Activated CD4-positive, alpha-beta memory T cell treated with anti-CD3 and anti-CD28 coated beads for 36 hours (primary cell): ENCODE data around the gene SOX30. TPM values are rescaled to one million over a fixed set of nuclear protein-coding genes. Genes with fewer than 3 reads are reported as not detected.

Experiments used
- CTCF ChIA-PET: fragments of 350-600 bp; sonication (Branson Sonifier 250); formaldehyde crosslinking; loops from one replicate; lab custom pipeline; 2021; ENCODE audit warnings: antibody characterized with exemption, inconsistent platforms; lab: Charles Lee
- POLR2A ChIA-PET: fragments of 350-600 bp; sonication (Branson Sonifier 250); formaldehyde crosslinking; loops from one replicate; lab custom pipeline; 2021; ENCODE audit warnings: antibody characterized with exemption; lab: Charles Lee
- DNase-seq: peaks from one replicate; pipeline ENCODE4 v3.0.0-alpha.2; 2020
- H3K27ac Mint-ChIP-seq: one replicate; pipeline ENCODE4 v1.8.0; 2021; ENCODE audit warnings: mixed read lengths
- H3K27me3 Mint-ChIP-seq: one replicate; pipeline ENCODE4 v1.8.0; 2021; ENCODE audit warnings: mixed read lengths
- H3K36me3 Mint-ChIP-seq: one replicate; pipeline ENCODE4 v1.8.0; 2021; ENCODE audit warnings: mixed read lengths
- H3K4me1 Mint-ChIP-seq: one replicate; pipeline ENCODE4 v1.8.0; 2021; ENCODE audit warnings: low read depth, mixed read lengths
- H3K4me3 Mint-ChIP-seq: one replicate; pipeline ENCODE4 v1.8.0; 2021; ENCODE audit warnings: mild to moderate bottlenecking, mixed read lengths
- H3K9me3 Mint-ChIP-seq: one replicate; pipeline ENCODE4 v1.8.0; 2021; ENCODE audit warnings: mixed read lengths
- intact Hi-C: fragments of 100-400 bp; cut with micrococcal nuclease; formaldehyde crosslinking; loops from one replicate; pipeline ENCODE4 v1.15.1; 2023
- total RNA-seq, 2 experiments: library from RNA; stranded (reverse); gene quantifications; one replicate each; pipeline ENCODE4 v1.2.3, GENCODE V29; 2021

The SOX30 gene
- total RNA-seq, 2 experiments from 2014 or later: 0.65 to 0.93 TPM

DNA sequence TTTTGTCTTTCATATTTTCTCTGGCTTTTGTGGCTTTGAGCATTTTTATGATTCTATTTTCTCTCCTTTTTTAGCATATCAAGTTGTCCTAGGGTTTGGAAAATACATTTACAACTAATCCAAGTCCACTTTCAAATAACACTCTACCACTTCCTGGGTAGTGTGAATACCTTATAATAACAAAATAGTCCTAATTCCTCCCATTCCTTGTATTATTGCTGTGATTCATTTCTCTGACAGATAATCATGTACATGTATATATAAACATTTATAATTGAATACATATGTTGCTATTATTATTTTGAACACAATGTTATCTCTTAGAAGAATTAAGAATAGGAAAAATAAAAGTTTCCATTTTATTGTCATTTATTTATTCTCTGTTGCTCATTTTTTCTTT lies 61.8 kb downstream of the SOX30 start:
- H3K4me1 Mint-ChIP-seq: peaks cover 40% of the 10 kb centered on the region
- H3K36me3 Mint-ChIP-seq: peaks cover 5% of the 10 kb centered on the region
- no peak for DNase-seq
- no peaks in the 10 kb centered on the region for H3K27me3 Mint-ChIP-seq
- no peak overlapping the region for H3K27ac Mint-ChIP-seq
- ChIA-PET CTCF (no interaction called here), POLR2A (no interaction called here)
- no peaks in the 10 kb centered on the region for H3K9me3 Mint-ChIP-seq
- H3K4me3 Mint-ChIP-seq: no peak overlapping the region
- intact Hi-C loops: loop anchor here (10.0 kb wide), 1 partner anchor 124 kb away; no protein-coding TSS in a partner anchor

DNA sequence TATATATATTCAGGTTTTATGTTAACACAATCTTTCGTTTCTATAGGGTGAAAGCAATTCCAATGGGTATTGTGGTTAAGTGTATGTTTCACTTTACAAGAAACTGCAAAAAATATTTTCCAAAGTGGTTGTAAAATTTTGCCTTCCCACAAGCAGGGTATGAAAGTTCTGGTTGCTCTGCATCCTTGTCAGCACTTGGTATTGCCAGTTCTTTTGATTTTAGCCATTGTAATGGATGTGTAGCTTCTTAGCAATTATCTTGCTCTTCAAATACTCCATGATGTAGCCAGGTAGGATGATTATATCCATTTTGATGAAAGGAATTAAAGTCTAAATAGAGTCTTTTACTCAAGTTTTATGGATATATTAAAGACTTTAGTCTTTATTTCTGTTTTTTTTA lies 67.6 kb downstream of the SOX30 start:
- ChIA-PET CTCF (interaction anchor here (1.1 to 5.6 kb wide), 2 partner anchors 12 to 22 kb away, joined by 3 to 18 read pairs; no protein-coding TSS in a partner anchor), POLR2A (no interaction called here)
- H3K27me3 Mint-ChIP-seq: no peaks in the 10 kb centered on the region
- H3K36me3 Mint-ChIP-seq: no peaks in the 10 kb centered on the region
- DNase-seq: no peak
- H3K9me3 Mint-ChIP-seq: peaks cover 2% of the 10 kb centered on the region
- H3K4me3 Mint-ChIP-seq: no peak overlapping the region
- peaks cover 34% of the 10 kb centered on the region for H3K4me1 Mint-ChIP-seq
- intact Hi-C loops: loop anchor here (5.0 kb wide), 2 partner anchors 158 to 232 kb away; partner anchors contain the start of gene LSM11
- peak overlapping the region; percentile 15 for H3K27ac Mint-ChIP-seq

DNA sequence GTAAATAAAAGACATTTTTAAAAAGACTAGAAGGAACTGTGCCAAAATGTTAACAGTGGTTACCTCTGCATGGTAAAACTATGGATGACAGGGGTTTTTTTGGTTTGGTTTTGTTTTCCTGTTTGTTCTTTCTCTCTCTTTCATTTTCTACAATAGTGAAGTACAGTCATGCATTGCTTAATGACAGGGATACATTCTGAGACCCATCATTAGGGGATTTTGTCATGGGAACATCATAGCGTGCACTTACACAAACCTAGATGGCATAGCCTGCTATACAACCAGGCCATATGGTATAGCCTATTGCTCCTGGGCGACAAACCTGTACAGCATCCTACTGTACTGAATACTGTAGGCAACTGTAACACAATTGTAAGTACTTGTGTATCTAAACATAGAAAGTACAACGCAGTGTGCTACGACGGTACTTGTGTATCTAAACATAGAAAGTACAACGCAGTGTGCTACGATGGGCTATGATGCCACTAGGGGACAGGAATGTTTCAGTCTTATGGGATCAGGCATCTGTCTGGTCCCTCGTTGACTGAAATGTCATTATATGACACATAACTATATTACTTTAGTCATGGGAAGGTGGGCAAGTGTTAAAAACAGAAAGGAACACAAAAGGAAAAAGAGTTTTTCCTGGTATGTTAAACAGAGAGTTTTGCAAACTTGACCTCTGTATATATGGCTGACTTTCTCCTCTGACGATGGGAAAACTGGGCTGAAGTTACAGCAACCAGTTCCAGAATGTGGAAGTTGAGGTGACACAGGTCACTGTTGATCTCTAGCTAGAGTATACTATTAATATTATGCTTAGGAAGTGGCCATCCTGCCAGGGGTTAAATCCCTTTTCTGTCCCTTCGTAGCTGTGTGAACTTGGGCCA lies 69.3 kb downstream of the SOX30 start:
- H3K27me3 Mint-ChIP-seq: no peaks in the 10 kb centered on the region
- H3K4me3 Mint-ChIP-seq: no peak overlapping the region
- peaks cover 2% of the 10 kb centered on the region for H3K9me3 Mint-ChIP-seq
- H3K27ac Mint-ChIP-seq: peak overlapping the region; percentile 72
- intact Hi-C loops: loop anchor here (1.0 to 5.0 kb wide), 5 partner anchors 11 to 231 kb away; partner anchors contain the start of gene LSM11
- no peaks in the 10 kb centered on the region for H3K36me3 Mint-ChIP-seq
- DNase-seq: no peak
- ChIA-PET CTCF (interaction anchor here (1.0 to 5.6 kb wide), 4 partner anchors 10 to 164 kb away, joined by 3 to 18 read pairs (median 3); no protein-coding TSS in a partner anchor), POLR2A (interaction anchor here (0.9 to 1.8 kb wide), 4 partner anchors 11 to 14 kb away, joined by 4 read pairs; no protein-coding TSS in a partner anchor)
- peaks cover 50% of the 10 kb centered on the region for H3K4me1 Mint-ChIP-seq

DNA sequence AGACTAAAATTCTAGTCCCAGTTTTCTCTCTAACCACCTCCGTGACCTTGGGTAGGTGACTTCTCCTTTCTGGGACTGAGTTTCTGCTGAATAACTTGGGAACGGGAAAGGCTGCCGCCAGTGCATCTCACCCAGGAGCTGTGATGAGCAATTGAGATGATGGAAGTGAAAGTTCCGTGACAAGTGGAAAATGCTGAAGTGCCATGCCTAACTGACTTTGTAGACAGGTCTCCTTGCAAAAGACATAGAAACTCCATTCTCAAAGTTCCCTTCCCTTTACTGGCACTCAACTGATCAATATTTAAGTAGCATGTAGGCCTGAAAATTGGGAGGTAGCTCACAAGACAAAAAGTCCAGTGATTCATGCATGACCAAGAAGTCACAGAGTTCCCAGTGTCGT lies 70.3 kb downstream of the SOX30 start:
- peaks cover 55% of the 10 kb centered on the region for H3K4me1 Mint-ChIP-seq
- intact Hi-C loops: loop anchor here (1.0 to 5.0 kb wide), 5 partner anchors 11 to 230 kb away; partner anchors contain the start of gene LSM11
- POLR2A ChIA-PET: interaction anchor here (0.7 to 1.8 kb wide), 4 partner anchors 10 to 15 kb away, joined by 4 to 5 read pairs (median 4); no protein-coding TSS in a partner anchor

DNA sequence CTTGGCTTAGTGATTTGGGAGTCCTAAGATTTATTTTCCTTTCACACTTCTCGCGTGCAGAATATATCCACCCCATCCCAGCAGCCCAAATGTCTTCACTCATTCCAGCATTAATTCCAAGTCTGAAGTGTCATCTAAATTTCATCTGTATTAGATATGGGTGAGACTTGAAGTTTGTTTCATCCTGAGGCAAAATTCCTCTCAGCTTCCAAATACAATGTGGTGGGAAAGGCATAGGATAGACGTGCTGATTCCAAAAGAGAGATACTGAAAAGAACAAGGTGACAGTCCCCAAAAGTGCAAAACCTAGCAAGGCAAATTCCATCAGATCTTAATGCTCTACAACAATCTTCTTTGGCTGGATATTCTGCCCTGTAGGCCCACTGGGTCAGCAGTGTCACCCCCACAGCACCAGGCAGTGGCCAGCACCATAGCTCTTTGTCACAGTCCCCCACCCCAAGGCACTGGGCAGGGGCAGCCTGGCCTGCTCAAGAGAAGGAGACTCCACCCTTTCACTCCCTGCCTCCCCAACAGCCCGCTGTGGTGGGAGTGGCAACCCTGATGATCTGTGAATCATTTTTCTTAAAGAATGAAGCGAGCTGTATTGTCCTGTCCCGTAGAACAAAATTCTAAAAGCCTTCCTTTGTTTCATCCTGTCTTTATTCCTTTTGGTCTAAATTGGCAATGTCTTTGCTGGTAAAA lies 74.0 kb downstream of the SOX30 start:
- ChIA-PET CTCF (interaction anchor here (1.2 kb wide), 1 partner anchor 88 kb away, joined by 3 read pairs; no protein-coding TSS in a partner anchor), POLR2A (interaction anchor here (1.7 kb wide), 1 partner anchor 9 kb away, joined by 5 read pairs; no protein-coding TSS in a partner anchor)
- Mint-ChIP-seq H3K27me3 (no peaks in the 10 kb centered on the region), H3K9me3 (no peaks in the 10 kb centered on the region), H3K4me3 (no peak overlapping the region), H3K36me3 (peaks cover 18% of the 10 kb centered on the region), H3K4me1 (peaks cover 55% of the 10 kb centered on the region), H3K27ac (no peak overlapping the region)
- intact Hi-C loops: no loop called here
- no peak for DNase-seq

More for the DNA sequence above, 70.3 kb downstream of the SOX30 start:
- Mint-ChIP-seq H3K27me3 (no peaks in the 10 kb centered on the region), H3K27ac (peak overlapping the region; percentile 74), H3K4me3 (peak overlapping the region; percentile 16), H3K36me3 (no peaks in the 10 kb centered on the region), H3K9me3 (peaks cover 2% of the 10 kb centered on the region)
- peak; percentile 49 for DNase-seq
- CTCF ChIA-PET: interaction anchor here (0.5 to 5.6 kb wide), 4 partner anchors 12 to 165 kb away, joined by 3 to 18 read pairs (median 3); no protein-coding TSS in a partner anchor

DNA sequence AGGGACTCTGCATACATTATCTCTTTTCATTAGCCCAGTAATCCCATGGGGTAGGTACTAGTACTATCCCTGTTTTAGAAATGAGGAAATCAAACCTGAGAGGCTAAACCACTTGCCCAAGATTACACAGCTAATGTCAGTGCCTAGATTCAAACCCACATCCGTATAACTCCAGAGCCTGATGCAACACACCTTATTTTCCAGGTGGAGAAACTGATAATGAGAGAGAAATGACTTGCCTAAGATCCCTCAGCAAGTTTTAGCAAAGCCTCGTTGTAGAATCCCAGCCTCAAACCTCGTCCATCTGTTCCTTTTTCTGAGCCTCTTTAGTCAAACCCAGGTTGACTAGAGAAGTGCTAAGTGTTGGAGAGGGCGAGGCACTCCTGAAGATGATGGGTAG lies 75.6 kb downstream of the SOX30 start:
- intact Hi-C loops: no loop called here
- Mint-ChIP-seq H3K4me3 (no peak overlapping the region), H3K27me3 (no peaks in the 10 kb centered on the region), H3K27ac (no peak overlapping the region), H3K9me3 (no peaks in the 10 kb centered on the region), H3K4me1 (peaks cover 51% of the 10 kb centered on the region), H3K36me3 (peaks cover 29% of the 10 kb centered on the region)
- ChIA-PET CTCF (interaction anchor here (0.8 to 1.9 kb wide), 4 partner anchors 75 to 167 kb away, joined by 3 to 6 read pairs (median 4); partner anchors contain the start of genes LSM11 and SOX30), POLR2A (interaction anchor here (1.5 kb wide), 1 partner anchor 15 kb away, joined by 4 read pairs; no protein-coding TSS in a partner anchor)
- no peak for DNase-seq

Other genes starting within 250 kb of the SOX30 start
- gene NIPAL4, start 192.2 kb downstream of the SOX30 start, total RNA-seq: 1 to 10 TPM; 2.5 to 2.9 TPM
- gene ADAM19, start 76.7 kb downstream of the SOX30 start, total RNA-seq: 100 to 1,000 TPM; 107 to 111 TPM
- gene C5orf52, start 19.1 kb upstream of the SOX30 start, total RNA-seq: not detected
- 10 to 100 TPM; 28.6 to 33.5 TPM for gene THG1L, start 79.0 kb upstream of the SOX30 start, total RNA-seq
- 1 to 10 TPM; 7.4 to 8.0 TPM for gene LSM11, start 91.3 kb upstream of the SOX30 start, total RNA-seq
- 10 to 100 TPM; 48.7 to 49.4 TPM for gene CLINT1, start 206.7 kb upstream of the SOX30 start, total RNA-seq